SU-DHL-6 (cell line): ENCODE measurements around the gene YIPF5.

Experiments used
- H2AFZ ChIP-seq: fragments of 200-600 bp; sonication (generic); 2 replicates; pipeline ENCODE4 v1.6.1; 2014; ENCODE audit warnings: low read depth, mild to moderate bottlenecking, moderate library complexity, mixed read lengths, antibody characterized with exemption, low read length; ENCODE audit not compliant: severe bottlenecking
- H3F3A ChIP-seq: fragments of 200-600 bp; shearing (Covaris generic); 2 replicates; pipeline ENCODE4 v1.6.0; 2016; ENCODE audit warnings: antibody characterized with exemption, mild to moderate bottlenecking; ENCODE audit not compliant: insufficient read depth
- H3K27ac ChIP-seq: fragments of 200-600 bp; sonication (generic); 2 replicates; pipeline ENCODE4 v1.5.1; 2016; ENCODE audit warnings: low read depth, mild to moderate bottlenecking, low read length, moderate library complexity, mixed read lengths
- H3K27me3 ChIP-seq: fragments of 200-600 bp; sonication (generic), shearing (Covaris generic); 2 replicates; pipeline ENCODE4 v1.6.0; 2014; ENCODE audit warnings: mild to moderate bottlenecking, low read length
- H3K36me3 ChIP-seq: fragments of 200-600 bp; sonication (generic); 2 replicates; pipeline ENCODE4 v1.6.1; 2014; ENCODE audit warnings: mild to moderate bottlenecking, low read length, mixed read lengths
- H3K4me2 ChIP-seq: fragments of 300-600, 200-600 bp; shearing (Covaris generic), sonication (generic); 2 replicates; pipeline ENCODE4 v1.6.0; 2014; ENCODE audit warnings: low read length, low read depth, mild to moderate bottlenecking; ENCODE audit not compliant: poor library complexity, severe bottlenecking
- H3K4me3 ChIP-seq: fragments of 200-600 bp; sonication (generic); 2 replicates; pipeline ENCODE4 v1.5.1; 2014; ENCODE audit warnings: antibody characterized with exemption, low read length, mild to moderate bottlenecking, mixed read lengths; ENCODE audit not compliant: insufficient read depth, poor library complexity, severe bottlenecking
- H3K79me2 ChIP-seq: fragments of 200-600 bp; sonication (generic); 2 replicates; pipeline ENCODE4 v1.6.1; 2014; ENCODE audit warnings: mild to moderate bottlenecking, low read length, moderate library complexity; ENCODE audit not compliant: insufficient read depth
- H3K9ac ChIP-seq: fragments of 200-600 bp; sonication (generic); 2 replicates; pipeline ENCODE4 v1.7.0; 2014; ENCODE audit warnings: mild to moderate bottlenecking, low read length
- H3K9me2 ChIP-seq: fragments of 200-600 bp; sonication (generic); replicated peaks from 2 replicates; pipeline ENCODE4 v1.6.1; 2014; ENCODE audit warnings: low read length; ENCODE audit not compliant: insufficient read depth
- H3K9me3 ChIP-seq: fragments of 200-600 bp; sonication (generic); 2 replicates; pipeline ENCODE4 v1.6.1; 2014; ENCODE audit warnings: low read length, mixed read lengths; ENCODE audit not compliant: insufficient read depth
- H4K20me1 ChIP-seq: fragments of 200-600 bp; sonication (generic); 2 replicates; pipeline ENCODE4 v1.6.1; 2014; ENCODE audit warnings: low read depth, mild to moderate bottlenecking, antibody characterized with exemption, low read length, moderate library complexity, mixed read lengths
- CTCF ChIP-seq: fragments of 200-600 bp; sonication (generic); IDR thresholded peaks from one replicate; pipeline ENCODE4 v1.5.1; 2017; ENCODE audit warnings: antibody characterized with exemption, mild to moderate bottlenecking, low read length, moderate library complexity; ENCODE audit not compliant: insufficient read depth, poor library complexity, severe bottlenecking
- EZH2phosphoT487 ChIP-seq: fragments of 200-600 bp; sonication (generic), shearing (Covaris generic); conservative IDR thresholded peaks from 2 replicates; pipeline ENCODE4 v1.6.1; 2018; ENCODE audit warnings: mild to moderate bottlenecking, antibody characterized with exemption, low read length, moderate library complexity, mixed read lengths

Gene YIPF5

GRCh38 chr5:144167998-144168397 is 2.5 kb downstream of the YIPF5 start:
- no peak overlapping the region for H3K4me3 ChIP-seq
- H3K36me3 ChIP-seq, result peaks cover 45% of the 10 kb centered on the region

DNA sequence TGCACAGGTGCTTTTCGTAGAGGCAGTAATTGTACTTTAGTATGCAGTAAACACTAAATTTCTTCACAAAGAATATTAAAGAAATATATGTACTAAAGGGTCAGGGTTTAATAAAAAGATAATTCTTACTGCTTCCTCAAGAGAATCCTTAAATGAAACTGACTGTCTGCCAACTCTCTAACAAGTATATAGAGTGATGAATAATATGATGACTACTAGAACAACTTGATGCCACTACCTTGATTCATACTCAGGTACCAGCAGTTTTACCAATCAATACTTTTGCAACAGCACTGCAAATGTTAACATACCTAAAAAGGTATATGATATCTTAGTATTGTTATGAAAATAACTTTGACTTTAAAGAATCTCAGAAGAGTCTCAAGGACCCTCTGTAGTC is 3.8 kb downstream of the YIPF5 start:
- H3K27ac ChIP-seq, result no peak overlapping the region
- 0 out of 2 replicates have a peak, but pooled peaks cover 5% of the 10 kb centered on the region for H3F3A ChIP-seq

More at GRCh38 chr5:144167998-144168397, 2.5 kb downstream of the YIPF5 start:
- Histone ChIP-seq H3F3A (0 out of 2 replicates have a peak, but pooled peaks cover 4% of the 10 kb centered on the region), H3K4me2 (peak overlapping the region; percentile 67), H3K27me3 (no peaks in the 10 kb centered on the region), H2AFZ (no peak overlapping the region), H3K9ac (no peak overlapping the region), H3K79me2 (peaks cover 40% of the 10 kb centered on the region), H3K9me3 (no peaks in the 10 kb centered on the region), H4K20me1 (no peaks in the 10 kb centered on the region), H3K27ac (no peak overlapping the region), H3K9me2 (no peaks in the 10 kb centered on the region)
- TF ChIP-seq EZH2phosphoT487, result no peak
- no peak for TF ChIP-seq CTCF

DNA sequence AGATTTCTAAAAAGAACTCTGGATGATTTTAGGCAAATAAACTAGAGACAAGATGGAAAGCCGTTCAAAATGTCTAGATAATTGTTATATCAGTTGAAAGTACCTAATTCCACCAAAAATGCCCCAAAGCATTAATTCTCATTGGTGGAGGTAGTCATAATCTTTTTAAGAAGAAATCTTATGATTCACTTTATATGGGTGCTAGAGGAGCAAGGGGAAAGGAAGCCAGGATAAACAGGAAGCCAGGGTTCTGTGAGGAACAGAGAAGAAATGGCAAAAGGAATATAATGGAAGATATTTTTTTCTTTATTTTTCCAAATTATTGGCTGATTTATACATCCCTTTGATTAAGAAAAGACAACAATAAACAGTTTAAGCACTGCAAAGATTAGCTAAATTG is 7.8 kb downstream of the YIPF5 start:
- Histone ChIP-seq H3K36me3 (peaks cover 62% of the 10 kb centered on the region), H3K4me3 (no peak overlapping the region), H3F3A (peaks cover 9% of the 10 kb centered on the region; the same call in 1 of the 2 replicates), H3K79me2 (peaks cover 13% of the 10 kb centered on the region), H3K9me2 (no peaks in the 10 kb centered on the region), H4K20me1 (no peaks in the 10 kb centered on the region), H3K9me3 (no peaks in the 10 kb centered on the region), H3K4me2 (no peak overlapping the region), H3K9ac (no peak overlapping the region), H2AFZ (no peak overlapping the region), H3K27me3 (no peaks in the 10 kb centered on the region), H3K27ac (no peak overlapping the region)
- TF ChIP-seq EZH2phosphoT487 (no peak), CTCF (no peak)

More for the DNA sequence above, 3.8 kb downstream of the YIPF5 start:
- Histone ChIP-seq H4K20me1 (no peaks in the 10 kb centered on the region), H3K9me2 (no peaks in the 10 kb centered on the region), H2AFZ (no peak overlapping the region), H3K4me2 (peak overlapping the region; percentile 67), H3K27me3 (no peaks in the 10 kb centered on the region), H3K4me3 (no peak overlapping the region), H3K36me3 (peaks cover 58% of the 10 kb centered on the region), H3K9ac (no peak overlapping the region), H3K9me3 (no peaks in the 10 kb centered on the region), H3K79me2 (peaks cover 40% of the 10 kb centered on the region)
- no peak for TF ChIP-seq CTCF
- TF ChIP-seq EZH2phosphoT487, result no peak
